ENCODE results near the gene PPP6R2.

GRCh38 chr22:50422046-50422445, 78.9 kb downstream of the PPP6R2 start:
- TF ChIP-seq, protein P1, sequence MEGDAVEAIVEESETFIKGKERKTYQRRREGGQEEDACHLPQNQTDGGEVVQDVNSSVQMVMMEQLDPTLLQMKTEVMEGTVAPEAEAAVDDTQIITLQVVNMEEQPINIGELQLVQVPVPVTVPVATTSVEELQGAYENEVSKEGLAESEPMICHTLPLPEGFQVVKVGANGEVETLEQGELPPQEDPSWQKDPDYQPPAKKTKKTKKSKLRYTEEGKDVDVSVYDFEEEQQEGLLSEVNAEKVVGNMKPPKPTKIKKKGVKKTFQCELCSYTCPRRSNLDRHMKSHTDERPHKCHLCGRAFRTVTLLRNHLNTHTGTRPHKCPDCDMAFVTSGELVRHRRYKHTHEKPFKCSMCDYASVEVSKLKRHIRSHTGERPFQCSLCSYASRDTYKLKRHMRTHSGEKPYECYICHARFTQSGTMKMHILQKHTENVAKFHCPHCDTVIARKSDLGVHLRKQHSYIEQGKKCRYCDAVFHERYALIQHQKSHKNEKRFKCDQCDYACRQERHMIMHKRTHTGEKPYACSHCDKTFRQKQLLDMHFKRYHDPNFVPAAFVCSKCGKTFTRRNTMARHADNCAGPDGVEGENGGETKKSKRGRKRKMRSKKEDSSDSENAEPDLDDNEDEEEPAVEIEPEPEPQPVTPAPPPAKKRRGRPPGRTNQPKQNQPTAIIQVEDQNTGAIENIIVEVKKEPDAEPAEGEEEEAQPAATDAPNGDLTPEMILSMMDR (tag by site-specific recombination; IDR thresholded peaks at IDR 0.05): no peak
- TF ChIP-seq ZFHX2 (tag by site-specific recombination; conservative IDR thresholded peaks at IDR 0.05) (no peak), HOXD13 (CRISPR knock-in tag; IDR thresholded peaks at IDR 0.05; ENCODE audit: borderline replicate concordance) (no peak), TSHZ1 (tag by site-specific recombination; IDR thresholded peaks at IDR 0.05; ENCODE audit: borderline replicate concordance) (no peak), ZBTB48 (tag by site-specific recombination; IDR thresholded peaks at IDR 0.05) (no peak), ZNF768 (tag by site-specific recombination; IDR thresholded peaks at IDR 0.05) (no peak), REST (tag by site-specific recombination; IDR thresholded peaks at IDR 0.05) (no peak), SP2 (tag by site-specific recombination; IDR thresholded peaks at IDR 0.05) (no peak), ZNF140 (tag by site-specific recombination; IDR thresholded peaks at IDR 0.05) (no peak), ZBTB1 (tag by site-specific recombination; IDR thresholded peaks at IDR 0.05) (no peak)
- TF ChIP-seq, protein P2, sequence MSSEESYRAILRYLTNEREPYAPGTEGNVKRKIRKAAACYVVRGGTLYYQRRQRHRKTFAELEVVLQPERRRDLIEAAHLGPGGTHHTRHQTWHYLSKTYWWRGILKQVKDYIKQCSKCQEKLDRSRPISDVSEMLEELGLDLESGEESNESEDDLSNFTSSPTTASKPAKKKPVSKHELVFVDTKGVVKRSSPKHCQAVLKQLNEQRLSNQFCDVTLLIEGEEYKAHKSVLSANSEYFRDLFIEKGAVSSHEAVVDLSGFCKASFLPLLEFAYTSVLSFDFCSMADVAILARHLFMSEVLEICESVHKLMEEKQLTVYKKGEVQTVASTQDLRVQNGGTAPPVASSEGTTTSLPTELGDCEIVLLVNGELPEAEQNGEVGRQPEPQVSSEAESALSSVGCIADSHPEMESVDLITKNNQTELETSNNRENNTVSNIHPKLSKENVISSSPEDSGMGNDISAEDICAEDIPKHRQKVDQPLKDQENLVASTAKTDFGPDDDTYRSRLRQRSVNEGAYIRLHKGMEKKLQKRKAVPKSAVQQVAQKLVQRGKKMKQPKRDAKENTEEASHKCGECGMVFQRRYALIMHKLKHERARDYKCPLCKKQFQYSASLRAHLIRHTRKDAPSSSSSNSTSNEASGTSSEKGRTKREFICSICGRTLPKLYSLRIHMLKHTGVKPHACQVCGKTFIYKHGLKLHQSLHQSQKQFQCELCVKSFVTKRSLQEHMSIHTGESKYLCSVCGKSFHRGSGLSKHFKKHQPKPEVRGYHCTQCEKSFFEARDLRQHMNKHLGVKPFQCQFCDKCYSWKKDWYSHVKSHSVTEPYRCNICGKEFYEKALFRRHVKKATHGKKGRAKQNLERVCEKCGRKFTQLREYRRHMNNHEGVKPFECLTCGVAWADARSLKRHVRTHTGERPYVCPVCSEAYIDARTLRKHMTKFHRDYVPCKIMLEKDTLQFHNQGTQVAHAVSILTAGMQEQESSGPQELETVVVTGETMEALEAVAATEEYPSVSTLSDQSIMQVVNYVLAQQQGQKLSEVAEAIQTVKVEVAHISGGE (tag by site-specific recombination; conservative IDR thresholded peaks at IDR 0.05; ENCODE audit: low read depth): no peak
